ENCODE results near the gene PSTPIP1. TPM values are rescaled to one million over a fixed set of nuclear protein-coding genes. Genes with fewer than 3 reads are reported as not detected.
"Not testable (repeated sequence)": the region's sequence is repeated elsewhere in the genome, so short reads cannot be mapped to it uniquely, and the experiment has no call there.

The PSTPIP1 gene
- total and polyA plus RNA-seq, 9 of the 15 experiments (the other 6 are each of a cell fraction or from before 2014, with no cell fraction given), result not detected

DNA sequence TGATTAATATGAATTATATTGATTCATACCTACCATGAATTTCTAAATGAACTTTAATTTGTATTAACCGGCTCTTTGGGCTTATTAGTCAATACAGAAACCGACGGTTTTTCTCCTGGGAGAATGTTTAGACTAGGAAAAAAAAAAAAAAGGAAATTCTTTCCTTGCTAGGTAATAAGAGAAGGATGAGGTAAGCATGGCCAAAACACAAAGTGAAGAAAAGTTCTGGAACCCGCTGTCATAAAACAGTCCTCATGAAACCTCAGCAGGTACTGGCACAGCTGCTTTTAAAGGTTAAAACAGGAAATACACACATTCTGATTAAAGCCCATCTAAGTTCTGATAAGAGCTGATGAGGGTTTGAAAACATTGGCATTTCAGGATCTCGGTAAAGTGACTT lies 30.8 kb upstream of the PSTPIP1 start (continued):
- TF ChIP-seq, protein P1, sequence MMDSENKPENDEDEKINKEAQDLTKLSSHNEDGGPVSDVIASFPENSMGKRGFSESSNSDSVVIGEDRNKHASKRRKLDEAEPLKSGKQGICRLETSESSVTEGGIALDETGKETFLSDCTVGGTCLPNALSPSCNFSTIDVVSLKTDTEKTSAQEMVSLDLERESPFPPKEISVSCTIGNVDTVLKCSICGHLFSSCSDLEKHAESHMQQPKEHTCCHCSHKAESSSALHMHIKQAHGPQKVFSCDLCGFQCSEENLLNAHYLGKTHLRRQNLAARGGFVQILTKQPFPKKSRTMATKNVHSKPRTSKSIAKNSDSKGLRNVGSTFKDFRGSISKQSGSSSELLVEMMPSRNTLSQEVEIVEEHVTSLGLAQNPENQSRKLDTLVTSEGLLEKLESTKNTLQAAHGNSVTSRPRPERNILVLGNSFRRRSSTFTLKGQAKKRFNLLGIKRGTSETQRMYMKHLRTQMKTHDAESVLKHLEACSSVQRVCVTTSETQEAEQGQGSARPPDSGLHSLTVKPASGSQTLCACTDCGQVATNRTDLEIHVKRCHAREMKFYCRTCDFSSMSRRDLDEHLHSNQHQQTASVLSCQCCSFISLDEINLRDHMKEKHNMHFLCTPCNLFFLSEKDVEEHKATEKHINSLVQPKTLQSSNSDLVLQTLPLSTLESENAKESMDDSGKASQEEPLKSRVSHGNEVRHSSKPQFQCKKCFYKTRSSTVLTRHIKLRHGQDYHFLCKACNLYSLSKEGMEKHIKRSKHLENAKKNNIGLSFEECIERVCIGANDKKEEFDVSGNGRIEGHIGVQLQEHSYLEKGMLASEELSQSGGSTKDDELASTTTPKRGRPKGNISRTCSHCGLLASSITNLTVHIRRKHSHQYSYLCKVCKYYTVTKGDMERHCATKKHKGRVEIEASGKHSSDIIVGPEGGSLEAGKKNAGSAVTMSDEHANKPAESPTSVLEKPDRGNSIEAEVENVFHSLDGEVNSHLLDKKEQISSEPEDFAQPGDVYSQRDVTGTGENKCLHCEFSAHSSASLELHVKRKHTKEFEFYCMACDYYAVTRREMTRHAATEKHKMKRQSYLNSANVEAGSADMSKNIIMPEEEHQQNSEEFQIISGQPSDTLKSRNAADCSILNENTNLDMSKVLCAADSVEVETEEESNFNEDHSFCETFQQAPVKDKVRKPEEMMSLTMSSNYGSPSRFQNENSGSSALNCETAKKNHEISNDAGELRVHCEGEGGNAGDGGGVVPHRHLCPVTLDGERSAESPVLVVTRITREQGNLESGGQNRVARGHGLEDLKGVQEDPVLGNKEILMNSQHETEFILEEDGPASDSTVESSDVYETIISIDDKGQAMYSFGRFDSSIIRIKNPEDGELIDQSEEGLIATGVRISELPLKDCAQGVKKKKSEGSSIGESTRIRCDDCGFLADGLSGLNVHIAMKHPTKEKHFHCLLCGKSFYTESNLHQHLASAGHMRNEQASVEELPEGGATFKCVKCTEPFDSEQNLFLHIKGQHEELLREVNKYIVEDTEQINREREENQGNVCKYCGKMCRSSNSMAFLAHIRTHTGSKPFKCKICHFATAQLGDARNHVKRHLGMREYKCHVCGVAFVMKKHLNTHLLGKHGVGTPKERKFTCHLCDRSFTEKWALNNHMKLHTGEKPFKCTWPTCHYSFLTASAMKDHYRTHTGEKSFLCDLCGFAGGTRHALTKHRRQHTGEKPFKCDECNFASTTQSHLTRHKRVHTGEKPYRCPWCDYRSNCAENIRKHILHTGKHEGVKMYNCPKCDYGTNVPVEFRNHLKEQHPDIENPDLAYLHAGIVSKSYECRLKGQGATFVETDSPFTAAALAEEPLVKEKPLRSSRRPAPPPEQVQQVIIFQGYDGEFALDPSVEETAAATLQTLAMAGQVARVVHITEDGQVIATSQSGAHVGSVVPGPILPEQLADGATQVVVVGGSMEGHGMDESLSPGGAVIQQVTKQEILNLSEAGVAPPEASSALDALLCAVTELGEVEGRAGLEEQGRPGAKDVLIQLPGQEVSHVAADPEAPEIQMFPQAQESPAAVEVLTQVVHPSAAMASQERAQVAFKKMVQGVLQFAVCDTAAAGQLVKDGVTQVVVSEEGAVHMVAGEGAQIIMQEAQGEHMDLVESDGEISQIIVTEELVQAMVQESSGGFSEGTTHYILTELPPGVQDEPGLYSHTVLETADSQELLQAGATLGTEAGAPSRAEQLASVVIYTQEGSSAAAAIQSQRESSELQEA (IDR thresholded peaks at IDR 0.05; ENCODE audit: low read depth), result no peak
- TF ChIP-seq RBBP5 (IDR thresholded peaks at IDR 0.05; ENCODE audit: borderline replicate concordance, insufficient read depth, low read length, poor library complexity, severe bottlenecking) (no peak), MXD1 (CRISPR knock-in tag; IDR thresholded peaks at IDR 0.05; ENCODE audit: borderline replicate concordance, poor library complexity, severe bottlenecking) (no peak), BCL6 (CRISPR knock-in tag; IDR thresholded peaks at IDR 0.05) (no peak), EHMT2 (IDR thresholded peaks at IDR 0.05) (no peak), DLX4 (CRISPR knock-in tag; IDR thresholded peaks at IDR 0.05) (no peak), STAG1 (CRISPR knock-in tag; IDR thresholded peaks at IDR 0.05; ENCODE audit: borderline replicate concordance) (no peak)

DNA sequence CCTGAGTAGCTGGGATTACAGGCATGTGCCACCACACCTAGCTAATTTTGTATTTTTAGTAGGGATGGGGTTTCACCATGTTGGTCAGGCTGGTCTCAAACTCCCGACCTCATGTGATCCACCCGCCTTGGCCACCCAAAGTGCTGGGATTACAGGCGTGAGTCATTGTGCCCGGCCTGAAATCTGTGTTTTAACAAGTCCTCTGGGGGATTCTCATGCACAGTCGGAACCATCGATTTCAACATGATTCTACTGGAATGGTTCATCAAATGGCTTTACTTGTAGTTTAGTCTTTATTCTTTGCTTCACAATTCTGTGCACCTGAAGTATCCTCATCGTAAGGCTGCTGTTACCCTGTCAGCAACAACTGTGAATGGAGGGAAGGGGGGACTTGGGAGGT lies 28.9 kb upstream of the PSTPIP1 start:
- ATAC-seq; H3K79me2 ChIP-seq (ENCODE audit: control insufficient read depth, insufficient read depth, low read length); H3K4me1 ChIP-seq (replicated peaks in 1 of 2; ENCODE audit: control insufficient read depth in 2 of 2, insufficient read depth in 2 of 2, low read length in 2 of 2); H2AFZ ChIP-seq (ENCODE audit: low read depth, low read length); intact Hi-C loops (cut with micrococcal nuclease); H3K9me3 ChIP-seq (replicated peaks; ENCODE audit: control insufficient read depth, insufficient read depth, low read depth, low read length); H3K4me2 ChIP-seq (ENCODE audit: insufficient read depth, low read length); H3K27ac ChIP-seq (ENCODE audit: extremely low read depth, low read depth, low read length); H3K36me3 ChIP-seq (ENCODE audit: control insufficient read depth, insufficient read depth, low read length); H3K4me3 ChIP-seq; FAIRE-seq; BruUV-seq (replicated peaks); H4K20me1 ChIP-seq (replicated peaks; ENCODE audit: control insufficient read depth, insufficient read depth, low read length); H3K9ac ChIP-seq (ENCODE audit: insufficient read depth in 1 of 2, low read depth in 2 of 2, low read length in 2 of 2); POLR2A ChIA-PET; DNase-seq (ENCODE audit: extremely low read depth in 1 of 4, low spot score in 3 of 4); in situ Hi-C loops (cut with MboI); CTCF ChIA-PET (ENCODE audit: low intra/inter-chr PET ratio); H3K9me1 ChIP-seq (ENCODE audit: control insufficient read depth, insufficient read depth, low read length): not testable (repeated sequence)
- peaks cover 25 to 41% of the 10 kb centered on the region in 2 experiments for H3K27me3 ChIP-seq (ENCODE audit: control insufficient read depth in 2 of 2, insufficient read depth in 2 of 2, low read length in 2 of 2)
- WGBS (ENCODE audit: insufficient coverage, low coverage, missing lambda C conversion rate), result 0% methylated on average over 7 of the region's 7 CpGs

Data from K562 (cell line).